SH-SY5Y (cell line): ENCODE results near the gene C16orf74.

Experiments used
- GATA2 ChIP-seq: IDR thresholded peaks from 2 replicates; pipeline ENCODE4 v1.6.1; 2011; ENCODE audit warnings: mild to moderate bottlenecking, low read depth, low read length
- GATA3 ChIP-seq: IDR thresholded peaks from 2 replicates; pipeline ENCODE4 v1.6.1; 2011; ENCODE audit warnings: low read depth, mild to moderate bottlenecking, low read length, moderate library complexity

GRCh38 chr16:85718153-85718477 lies 32.8 kb downstream of the C16orf74 start:
- TF ChIP-seq GATA2 (no peak), GATA3 (no peak)
